ENCODE measurements around the gene BDNF. TPM values are rescaled to one million over a fixed set of nuclear protein-coding genes. Genes with fewer than 3 reads are reported as not detected.

Gene BDNF
- total RNA-seq, 1 experiment from 2014 or later, result 4.8 TPM

GRCh38 chr11:27692781-27693180 is 7.5 kb downstream of the BDNF start (continued):
- TF ChIP-seq ZNF423 (CRISPR knock-in tag; IDR thresholded peaks at IDR 0.05) (no peak), ZNF416 (CRISPR knock-in tag; IDR thresholded peaks at IDR 0.05) (no peak), CREB1 (CRISPR knock-in tag; IDR thresholded peaks at IDR 0.05) (no peak)
- TF ChIP-seq, protein P1, sequence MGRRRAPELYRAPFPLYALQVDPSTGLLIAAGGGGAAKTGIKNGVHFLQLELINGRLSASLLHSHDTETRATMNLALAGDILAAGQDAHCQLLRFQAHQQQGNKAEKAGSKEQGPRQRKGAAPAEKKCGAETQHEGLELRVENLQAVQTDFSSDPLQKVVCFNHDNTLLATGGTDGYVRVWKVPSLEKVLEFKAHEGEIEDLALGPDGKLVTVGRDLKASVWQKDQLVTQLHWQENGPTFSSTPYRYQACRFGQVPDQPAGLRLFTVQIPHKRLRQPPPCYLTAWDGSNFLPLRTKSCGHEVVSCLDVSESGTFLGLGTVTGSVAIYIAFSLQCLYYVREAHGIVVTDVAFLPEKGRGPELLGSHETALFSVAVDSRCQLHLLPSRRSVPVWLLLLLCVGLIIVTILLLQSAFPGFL (CRISPR knock-in tag; IDR thresholded peaks at IDR 0.05; ENCODE audit: borderline replicate concordance), result no peak

DNA sequence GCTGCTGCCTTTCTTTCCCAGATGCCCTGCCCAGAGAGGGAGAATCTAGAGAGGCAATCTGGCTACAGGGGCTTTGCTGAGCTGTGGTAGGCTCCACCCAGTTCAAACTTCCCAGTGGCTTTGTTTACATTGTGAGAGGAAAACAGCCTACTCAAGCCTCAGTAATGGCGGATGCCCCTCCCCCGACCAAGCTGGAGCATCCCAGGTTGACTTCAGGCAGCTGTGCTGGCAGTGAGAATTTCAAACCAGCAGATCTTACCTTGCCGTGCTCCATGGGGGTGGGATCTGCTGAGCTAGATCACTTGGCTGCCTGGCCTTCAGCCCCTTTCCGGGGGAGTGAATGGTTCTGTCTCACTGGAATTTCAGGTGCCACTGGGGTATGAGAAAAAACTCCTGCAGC is 12.2 kb downstream of the BDNF start:
- Mint-ChIP-seq H3K27me3 (ENCODE audit: low read depth) (no peaks in the 10 kb centered on the region; the same call in none of the 2 replicates), H3K4me3 (no peak overlapping the region), H3K27ac (peak overlapping the region; percentile 21; the same call in 1 of the 2 replicates), H3K9me3 (peaks cover 43% of the 10 kb centered on the region), H3K4me1 (peaks cover 52% of the 10 kb centered on the region), H3K36me3 (peaks cover 37% of the 10 kb centered on the region)
- ChIA-PET POLR2A (interaction anchor here (0.7 kb wide), 1 partner anchor 53 kb away, joined by 4 read pairs; no protein-coding TSS in a partner anchor), CTCF (interaction anchor here (1.0 to 2.6 kb wide), 4 partner anchors 11 to 45 kb away, joined by 3 to 18 read pairs (median 6); partner anchors contain the start of gene BDNF)
- DNase-seq (ENCODE audit: low spot score) (peak; percentile 77), ATAC-seq (peak; percentile 85)
- TF ChIP-seq FOXK1 (CRISPR knock-in tag; IDR thresholded peaks at IDR 0.05) (peak; percentile 87), RORB (CRISPR knock-in tag; IDR thresholded peaks at IDR 0.05) (no peak), GRHL2 (CRISPR knock-in tag; IDR thresholded peaks at IDR 0.05; ENCODE audit: insufficient replicate concordance, severe bottlenecking) (no peak), AR (CRISPR knock-in tag; IDR thresholded peaks at IDR 0.05) (peak; percentile 14; the same call in 1 of the 2 replicates), TEAD1 (CRISPR knock-in tag; IDR thresholded peaks at IDR 0.05) (peak; percentile 32; the same call in 1 of the 2 replicates), ZNF281 (CRISPR knock-in tag; IDR thresholded peaks at IDR 0.05) (peak; percentile 68; the same call in 1 of the 2 replicates), JUN (CRISPR knock-in tag; IDR thresholded peaks at IDR 0.05) (no peak), TEAD4 (CRISPR knock-in tag; IDR thresholded peaks at IDR 0.05) (0 out of 2 replicates have a peak, but pooled peaks have one; percentile 6)
- TF ChIP-seq, protein P2, sequence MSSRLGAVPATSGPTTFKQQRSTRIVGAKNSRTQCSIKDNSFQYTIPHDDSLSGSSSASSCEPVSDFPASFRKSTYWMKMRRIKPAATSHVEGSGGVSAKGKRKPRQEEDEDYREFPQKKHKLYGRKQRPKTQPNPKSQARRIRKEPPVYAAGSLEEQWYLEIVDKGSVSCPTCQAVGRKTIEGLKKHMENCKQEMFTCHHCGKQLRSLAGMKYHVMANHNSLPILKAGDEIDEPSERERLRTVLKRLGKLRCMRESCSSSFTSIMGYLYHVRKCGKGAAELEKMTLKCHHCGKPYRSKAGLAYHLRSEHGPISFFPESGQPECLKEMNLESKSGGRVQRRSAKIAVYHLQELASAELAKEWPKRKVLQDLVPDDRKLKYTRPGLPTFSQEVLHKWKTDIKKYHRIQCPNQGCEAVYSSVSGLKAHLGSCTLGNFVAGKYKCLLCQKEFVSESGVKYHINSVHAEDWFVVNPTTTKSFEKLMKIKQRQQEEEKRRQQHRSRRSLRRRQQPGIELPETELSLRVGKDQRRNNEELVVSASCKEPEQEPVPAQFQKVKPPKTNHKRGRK (CRISPR knock-in tag; IDR thresholded peaks at IDR 0.05; ENCODE audit: borderline replicate concordance), result no peak

DNA sequence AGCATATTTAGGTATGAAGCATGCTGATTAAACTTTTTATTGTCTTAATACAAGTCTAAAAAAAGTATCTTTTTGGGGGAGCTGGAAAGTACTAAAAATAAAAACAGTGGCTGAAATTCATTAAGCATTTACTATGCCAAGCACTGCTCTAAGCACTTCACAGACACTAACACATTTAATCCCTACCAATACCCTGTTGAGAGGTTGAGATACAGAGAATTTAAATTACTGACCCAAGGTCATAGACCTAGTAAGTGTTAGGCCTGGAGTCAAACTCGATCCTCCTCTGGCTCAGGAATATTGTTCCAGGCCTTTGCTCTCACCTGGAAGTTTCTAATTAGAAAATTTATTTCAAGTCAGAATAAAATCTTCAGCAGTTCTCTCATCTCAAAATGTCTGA is 18.6 kb downstream of the BDNF start:
- Mint-ChIP-seq H3K4me1 (peaks cover 22% of the 10 kb centered on the region), H3K4me3 (no peak overlapping the region), H3K27me3 (ENCODE audit: low read depth) (no peaks in the 10 kb centered on the region; the same call in none of the 2 replicates), H3K36me3 (peaks cover 29% of the 10 kb centered on the region), H3K27ac (no peak overlapping the region; the same call in 1 of the 2 replicates), H3K9me3 (peaks cover 40% of the 10 kb centered on the region)
- ATAC-seq, result no peak
- ChIA-PET POLR2A (no interaction called here), CTCF (no interaction called here)
- no peak for DNase-seq (ENCODE audit: low spot score)
- TF ChIP-seq ZNF396 (CRISPR knock-in tag; IDR thresholded peaks at IDR 0.05; ENCODE audit: borderline replicate concordance), result no peak
- TF ChIP-seq EMX1 (CRISPR knock-in tag; IDR thresholded peaks at IDR 0.05), result no peak
- TF ChIP-seq SMAD4 (CRISPR knock-in tag; IDR thresholded peaks at IDR 0.05), result no peak
- TF ChIP-seq, protein P3, sequence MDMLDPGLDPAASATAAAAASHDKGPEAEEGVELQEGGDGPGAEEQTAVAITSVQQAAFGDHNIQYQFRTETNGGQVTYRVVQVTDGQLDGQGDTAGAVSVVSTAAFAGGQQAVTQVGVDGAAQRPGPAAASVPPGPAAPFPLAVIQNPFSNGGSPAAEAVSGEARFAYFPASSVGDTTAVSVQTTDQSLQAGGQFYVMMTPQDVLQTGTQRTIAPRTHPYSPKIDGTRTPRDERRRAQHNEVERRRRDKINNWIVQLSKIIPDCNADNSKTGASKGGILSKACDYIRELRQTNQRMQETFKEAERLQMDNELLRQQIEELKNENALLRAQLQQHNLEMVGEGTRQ (CRISPR knock-in tag; IDR thresholded peaks at IDR 0.05), result no peak
- TF ChIP-seq, protein P4, sequence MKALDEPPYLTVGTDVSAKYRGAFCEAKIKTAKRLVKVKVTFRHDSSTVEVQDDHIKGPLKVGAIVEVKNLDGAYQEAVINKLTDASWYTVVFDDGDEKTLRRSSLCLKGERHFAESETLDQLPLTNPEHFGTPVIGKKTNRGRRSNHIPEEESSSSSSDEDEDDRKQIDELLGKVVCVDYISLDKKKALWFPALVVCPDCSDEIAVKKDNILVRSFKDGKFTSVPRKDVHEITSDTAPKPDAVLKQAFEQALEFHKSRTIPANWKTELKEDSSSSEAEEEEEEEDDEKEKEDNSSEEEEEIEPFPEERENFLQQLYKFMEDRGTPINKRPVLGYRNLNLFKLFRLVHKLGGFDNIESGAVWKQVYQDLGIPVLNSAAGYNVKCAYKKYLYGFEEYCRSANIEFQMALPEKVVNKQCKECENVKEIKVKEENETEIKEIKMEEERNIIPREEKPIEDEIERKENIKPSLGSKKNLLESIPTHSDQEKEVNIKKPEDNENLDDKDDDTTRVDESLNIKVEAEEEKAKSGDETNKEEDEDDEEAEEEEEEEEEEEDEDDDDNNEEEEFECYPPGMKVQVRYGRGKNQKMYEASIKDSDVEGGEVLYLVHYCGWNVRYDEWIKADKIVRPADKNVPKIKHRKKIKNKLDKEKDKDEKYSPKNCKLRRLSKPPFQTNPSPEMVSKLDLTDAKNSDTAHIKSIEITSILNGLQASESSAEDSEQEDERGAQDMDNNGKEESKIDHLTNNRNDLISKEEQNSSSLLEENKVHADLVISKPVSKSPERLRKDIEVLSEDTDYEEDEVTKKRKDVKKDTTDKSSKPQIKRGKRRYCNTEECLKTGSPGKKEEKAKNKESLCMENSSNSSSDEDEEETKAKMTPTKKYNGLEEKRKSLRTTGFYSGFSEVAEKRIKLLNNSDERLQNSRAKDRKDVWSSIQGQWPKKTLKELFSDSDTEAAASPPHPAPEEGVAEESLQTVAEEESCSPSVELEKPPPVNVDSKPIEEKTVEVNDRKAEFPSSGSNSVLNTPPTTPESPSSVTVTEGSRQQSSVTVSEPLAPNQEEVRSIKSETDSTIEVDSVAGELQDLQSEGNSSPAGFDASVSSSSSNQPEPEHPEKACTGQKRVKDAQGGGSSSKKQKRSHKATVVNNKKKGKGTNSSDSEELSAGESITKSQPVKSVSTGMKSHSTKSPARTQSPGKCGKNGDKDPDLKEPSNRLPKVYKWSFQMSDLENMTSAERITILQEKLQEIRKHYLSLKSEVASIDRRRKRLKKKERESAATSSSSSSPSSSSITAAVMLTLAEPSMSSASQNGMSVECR (CRISPR knock-in tag; IDR thresholded peaks at IDR 0.05; ENCODE audit: borderline replicate concordance), result no peak
